ENCODE results near the gene MYO1B. TPM values are rescaled to one million over a fixed set of nuclear protein-coding genes. Genes with fewer than 3 reads are reported as not detected.

Gene MYO1B
- polyA plus RNA-seq, 3 donors = 0.01 TPM; not detected in 2

DNA sequence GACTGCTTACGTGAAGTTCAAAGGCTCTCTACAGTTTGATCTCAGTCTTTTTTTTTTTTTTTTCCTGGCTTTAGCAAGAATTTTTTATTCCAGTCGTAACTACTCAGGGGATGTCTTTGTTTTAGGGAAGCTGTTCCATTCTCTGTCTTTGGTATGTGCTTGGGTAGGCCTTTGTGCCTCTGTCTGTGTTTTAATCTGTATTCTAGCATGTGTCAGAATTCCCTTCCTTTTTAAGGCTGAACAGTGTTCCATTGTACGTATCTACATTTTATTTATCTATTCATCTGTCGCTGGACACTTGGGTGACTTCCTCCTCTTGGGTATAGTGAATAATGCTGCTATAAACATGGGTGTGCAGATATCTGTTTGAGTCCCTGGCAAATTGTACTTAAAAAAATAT is 42.6 kb downstream of the MYO1B start:
- Mint-ChIP-seq H3K27ac (no peak overlapping the region), H3K36me3 (no peaks in the 10 kb centered on the region), H3K27me3 (ENCODE audit: low read depth in 3 of 3) (no peaks in the 10 kb centered on the region), H3K4me1 (no peaks in the 10 kb centered on the region), H3K9me3 (peaks cover 0 to 2% (median 0%) of the 10 kb centered on the region in 7 donors), H3K4me3 (no peak overlapping the region)
- 100% methylated on average over 1 of the region's 4 CpGs for WGBS (ENCODE audit: insufficient coverage)
- no peak for DNase-seq
- Histone ChIP-seq H4K20me1 (ENCODE audit: insufficient read depth, low read length) (no peaks in the 10 kb centered on the region), H3K9ac (ENCODE audit: insufficient read depth, low read length, poor library complexity, severe bottlenecking) (no peak overlapping the region), H3K4me1 (ENCODE audit: control insufficient read depth in 1 of 2, insufficient read depth in 2 of 2, low read length in 2 of 2) (no peaks in the 10 kb centered on the region), H3K36me3 (replicated peaks in 1 of 2; ENCODE audit: control insufficient read depth in 1 of 2, insufficient read depth in 2 of 2, low read length in 2 of 2) (no peaks in the 10 kb centered on the region), H3K27me3 (ENCODE audit: control insufficient read depth in 2 of 2, insufficient read depth in 2 of 2, low read length in 2 of 2) (no peaks in the 10 kb centered on the region), H3K9me3 (replicated peaks in 1 of 2; ENCODE audit: control insufficient read depth in 1 of 2, insufficient read depth in 1 of 2, low read length in 2 of 2) (no peaks in the 10 kb centered on the region), H2AFZ (ENCODE audit: insufficient read depth, low read depth, low read length, poor library complexity, severe bottlenecking) (no peak overlapping the region), H3K4me3 (replicated peaks in 1 of 3; ENCODE audit: low read depth in 2 of 3, low read length in 3 of 3) (no peak overlapping the region), H3K27ac (ENCODE audit: low read depth in 1 of 2, low read length in 2 of 2) (no peak overlapping the region), H3K79me2 (ENCODE audit: insufficient read depth, low read length) (no peaks in the 10 kb centered on the region), H3K4me2 (replicated peaks; ENCODE audit: extremely low read depth, low read length, poor library complexity, severe bottlenecking) (no peak overlapping the region)
- TF ChIP-seq CTCF (IDR thresholded peaks at IDR 0.05) = no peak
- intact Hi-C loops (cut with micrococcal nuclease) = no loop called here

DNA sequence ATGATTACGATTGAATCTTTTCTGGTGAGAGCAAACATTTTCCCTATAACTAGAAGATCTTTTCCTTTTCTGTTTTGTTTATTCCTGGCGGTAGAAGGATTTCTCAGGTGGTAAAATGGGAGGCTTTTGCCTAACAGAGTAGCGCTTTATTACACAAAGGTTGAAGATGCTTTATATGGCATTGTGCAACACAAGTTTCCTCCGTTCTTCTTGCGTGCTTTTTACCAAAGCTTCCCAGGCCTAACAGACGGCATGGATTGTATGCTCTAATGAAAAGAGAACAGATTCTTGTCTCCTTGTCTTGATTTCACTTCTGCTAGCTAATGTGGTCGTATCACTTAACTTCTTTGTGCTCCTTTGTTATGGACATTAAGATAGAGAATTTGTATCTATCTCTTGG is 43.8 kb downstream of the MYO1B start:
- no peaks in the 10 kb centered on the region for H3K27me3 ChIP-seq (ENCODE audit: control insufficient read depth in 2 of 2, insufficient read depth in 2 of 2, low read length in 2 of 2)
- no peak overlapping the region for H3K4me2 ChIP-seq (replicated peaks; ENCODE audit: extremely low read depth, low read length, poor library complexity, severe bottlenecking)
- H3K4me1 Mint-ChIP-seq = no peaks in the 10 kb centered on the region
- TF ChIP-seq CTCF (IDR thresholded peaks at IDR 0.05) = no peak
- H3K79me2 ChIP-seq (ENCODE audit: insufficient read depth, low read length) = no peaks in the 10 kb centered on the region
- H2AFZ ChIP-seq (ENCODE audit: insufficient read depth, low read depth, low read length, poor library complexity, severe bottlenecking) = no peak overlapping the region
- intact Hi-C loops (cut with micrococcal nuclease) = no loop called here
- no peaks in the 10 kb centered on the region for H3K36me3 ChIP-seq (replicated peaks in 1 of 2; ENCODE audit: control insufficient read depth in 1 of 2, insufficient read depth in 2 of 2, low read length in 2 of 2)
- no peaks in the 10 kb centered on the region for H3K9me3 ChIP-seq (replicated peaks in 1 of 2; ENCODE audit: control insufficient read depth in 1 of 2, insufficient read depth in 1 of 2, low read length in 2 of 2)
- H3K4me3 ChIP-seq (replicated peaks in 1 of 3; ENCODE audit: low read depth in 2 of 3, low read length in 3 of 3) = no peak overlapping the region
- WGBS (ENCODE audit: insufficient coverage) = 58% methylated on average over 4 of the region's 7 CpGs
- no peaks in the 10 kb centered on the region for H4K20me1 ChIP-seq (ENCODE audit: insufficient read depth, low read length)
- H3K36me3 Mint-ChIP-seq = no peaks in the 10 kb centered on the region
- H3K9me3 Mint-ChIP-seq = peaks cover 0 to 2% (median 0%) of the 10 kb centered on the region in 7 donors
- H3K4me1 ChIP-seq (ENCODE audit: control insufficient read depth in 1 of 2, insufficient read depth in 2 of 2, low read length in 2 of 2) = no peaks in the 10 kb centered on the region
- H3K9ac ChIP-seq (ENCODE audit: insufficient read depth, low read length, poor library complexity, severe bottlenecking) = no peak overlapping the region
- no peak overlapping the region for H3K27ac Mint-ChIP-seq
- H3K27me3 Mint-ChIP-seq (ENCODE audit: low read depth in 3 of 3) = no peaks in the 10 kb centered on the region
- DNase-seq = no peak
- H3K27ac ChIP-seq (ENCODE audit: low read depth in 1 of 2, low read length in 2 of 2) = no peak overlapping the region
- H3K4me3 Mint-ChIP-seq = no peak overlapping the region

Data from CD14-positive monocyte (primary cell).